GM21367 (cell line): ENCODE data around the gene SCIN.
A peak's percentile ranks its signal among the peaks of the same experiment; 100 is the strongest.
"Not testable (repeated sequence)": the region's sequence is repeated elsewhere in the genome, so short reads cannot be mapped to it uniquely, and the experiment has no call there.

Experiments used
- ATAC-seq: cut with Tn5 transposase; IDR thresholded peaks from one replicate; pipeline ENCODE4 v1.9.1; 2021; ENCODE audit not compliant: unreplicated experiment

Gene SCIN

DNA sequence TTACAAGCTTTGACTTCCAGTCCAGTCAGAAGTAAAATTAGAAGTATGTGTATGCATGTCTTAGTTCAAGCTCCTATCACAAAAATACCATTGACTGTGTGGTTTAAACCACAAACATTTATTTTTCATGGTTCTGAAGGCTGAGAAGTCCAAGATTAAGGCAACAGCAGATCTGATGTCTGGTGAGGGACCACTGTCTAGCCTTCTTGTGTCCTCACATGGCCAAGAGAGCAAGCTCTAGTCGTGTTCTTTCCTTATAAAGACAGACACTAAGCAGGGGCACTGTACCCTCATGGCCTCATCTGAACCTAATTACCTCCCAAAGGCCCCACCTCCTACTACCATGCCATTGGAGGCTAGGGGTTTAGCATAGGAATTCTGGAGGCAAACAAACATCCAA, 75.6 kb downstream of the SCIN start:
- no peak for ATAC-seq

DNA sequence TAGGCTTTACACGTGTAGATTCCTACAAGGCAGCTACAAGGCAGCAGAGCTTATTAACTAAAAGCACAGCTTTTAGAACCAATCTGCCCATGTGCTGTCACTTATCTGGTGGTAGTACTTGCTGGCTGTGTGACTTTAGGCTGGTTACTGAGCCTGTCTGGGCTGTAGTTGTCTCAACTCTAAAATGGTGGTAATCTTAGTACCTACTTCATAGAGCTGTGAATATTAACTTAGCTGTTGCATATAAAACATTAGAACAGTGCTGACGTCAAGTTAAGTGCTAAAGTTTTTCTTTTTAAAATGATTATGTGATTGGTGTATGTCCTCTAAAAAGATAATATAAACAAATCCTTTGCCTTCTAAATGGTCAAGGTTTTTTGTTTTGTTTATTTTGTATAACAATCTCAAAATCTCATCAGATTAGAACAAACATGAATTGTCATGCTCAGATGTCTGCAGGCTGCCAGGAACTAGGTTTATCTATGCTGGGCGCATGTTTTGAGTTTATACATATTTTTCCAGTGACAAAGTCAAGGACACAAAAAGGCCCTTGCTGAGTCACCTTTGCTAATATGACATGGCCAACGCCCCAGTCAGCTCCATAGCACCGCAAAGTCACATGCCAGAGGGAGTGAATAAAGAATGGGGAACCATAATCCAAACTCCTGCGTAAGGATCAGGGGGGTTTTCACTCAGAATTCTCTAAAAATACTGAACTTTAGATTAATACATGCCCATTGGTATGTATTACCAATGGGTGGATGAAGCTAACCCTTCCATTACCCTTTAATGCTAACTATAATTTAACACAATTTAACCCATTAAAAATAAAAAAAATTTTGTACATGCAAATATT, 77.1 kb downstream of the SCIN start:
- ATAC-seq: no peak

DNA sequence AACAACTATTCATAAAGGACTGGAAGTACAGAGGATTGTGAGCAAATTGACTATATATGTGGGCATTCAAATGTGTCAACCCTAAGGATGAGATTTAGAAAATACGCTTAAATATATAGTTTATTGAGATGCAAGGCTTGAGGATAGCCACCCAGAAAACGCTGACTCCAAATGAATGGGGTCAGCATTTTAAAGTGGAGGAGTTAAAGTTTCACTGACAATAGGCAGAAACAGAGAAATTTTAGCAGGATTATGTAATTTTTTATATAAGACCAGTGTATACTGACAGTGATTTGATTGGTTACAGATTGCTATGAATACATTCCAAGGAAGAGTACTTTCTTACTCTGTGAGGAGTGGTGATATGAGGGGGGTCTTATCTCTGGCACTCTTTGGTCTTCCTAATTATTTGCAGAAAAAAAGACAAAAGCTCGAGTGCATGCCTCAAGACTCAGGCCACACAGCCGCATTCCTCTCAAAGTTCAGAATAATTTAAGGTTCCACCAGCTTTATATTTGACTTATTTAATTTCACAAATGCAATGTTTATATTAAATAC, 78.3 kb downstream of the SCIN start:
- no peak for ATAC-seq

DNA sequence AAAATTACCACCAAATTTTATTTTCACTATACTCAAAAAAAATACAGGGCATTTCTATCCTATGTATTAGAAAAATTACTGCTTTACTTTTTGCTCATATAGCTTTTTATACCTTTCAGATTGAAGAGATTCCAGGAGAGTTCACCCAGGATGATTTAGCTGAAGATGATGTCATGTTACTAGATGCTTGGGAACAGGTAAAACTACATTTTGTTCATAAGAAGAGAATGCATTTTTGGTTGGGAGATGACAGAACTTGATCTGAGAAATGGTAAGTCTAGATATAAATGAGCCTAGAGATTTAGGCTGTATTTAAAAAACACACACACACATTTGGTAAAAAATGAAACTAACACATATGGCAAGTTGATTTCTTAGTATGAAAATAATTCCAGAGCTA, 78.8 kb downstream of the SCIN start:
- ATAC-seq: no peak

DNA sequence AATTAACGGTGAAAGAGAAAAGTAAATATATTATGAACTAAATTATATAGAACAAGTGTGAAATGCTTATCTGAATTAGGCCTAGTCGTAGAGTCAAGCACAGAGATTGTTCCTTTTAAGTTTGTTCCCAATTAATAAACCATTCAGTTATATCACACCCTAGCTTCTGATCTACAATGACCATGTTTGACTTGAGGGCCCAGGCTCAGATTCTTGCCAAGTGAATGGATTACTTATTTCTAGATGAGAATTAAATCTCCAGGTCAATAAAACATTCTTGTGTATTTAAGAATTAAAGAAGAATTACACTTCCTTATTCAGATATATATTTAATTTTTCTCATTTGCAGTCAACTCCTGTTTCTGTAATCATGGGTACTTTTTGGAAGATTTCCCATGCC, 79.6 kb downstream of the SCIN start:
- no peak for ATAC-seq

DNA sequence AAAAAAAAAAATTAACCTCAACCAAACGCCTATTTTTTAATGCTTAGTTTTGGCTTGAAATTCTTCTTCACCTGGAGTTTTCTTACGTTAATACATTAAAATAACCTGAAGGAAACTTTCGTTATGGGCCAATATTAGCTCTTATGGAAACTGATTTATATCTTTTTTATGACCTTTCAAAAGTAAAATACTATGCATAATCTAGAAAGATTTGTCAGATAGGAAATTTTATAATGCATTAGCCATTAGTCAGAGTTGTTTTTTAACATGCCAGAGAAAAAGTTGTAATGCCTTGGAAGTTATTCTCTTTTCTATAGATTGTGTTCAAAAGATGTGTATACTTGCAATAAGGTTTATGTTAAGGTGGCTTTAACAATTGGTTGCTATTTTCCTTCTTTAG, 82.6 kb downstream of the SCIN start:
- ATAC-seq: no peak

DNA sequence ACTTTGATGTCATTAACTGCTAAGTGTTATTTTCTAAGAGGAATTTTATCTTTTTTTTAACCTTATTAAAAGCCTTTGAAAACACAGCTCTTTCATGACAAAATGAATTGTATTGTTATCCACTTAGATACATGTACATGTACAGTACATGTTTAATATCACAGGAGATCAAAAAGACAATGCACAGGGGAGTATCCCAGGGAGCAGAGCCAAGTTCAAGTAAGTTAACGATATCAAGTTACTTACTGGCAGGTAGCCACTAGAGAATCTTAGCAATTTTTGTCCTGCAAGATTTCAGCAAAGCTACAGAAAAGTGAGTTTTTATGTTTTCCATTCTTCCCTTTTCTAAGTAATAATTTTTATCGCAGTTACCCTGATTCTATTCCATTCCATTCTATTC, 83.0 kb downstream of the SCIN start:
- ATAC-seq: no peak

DNA sequence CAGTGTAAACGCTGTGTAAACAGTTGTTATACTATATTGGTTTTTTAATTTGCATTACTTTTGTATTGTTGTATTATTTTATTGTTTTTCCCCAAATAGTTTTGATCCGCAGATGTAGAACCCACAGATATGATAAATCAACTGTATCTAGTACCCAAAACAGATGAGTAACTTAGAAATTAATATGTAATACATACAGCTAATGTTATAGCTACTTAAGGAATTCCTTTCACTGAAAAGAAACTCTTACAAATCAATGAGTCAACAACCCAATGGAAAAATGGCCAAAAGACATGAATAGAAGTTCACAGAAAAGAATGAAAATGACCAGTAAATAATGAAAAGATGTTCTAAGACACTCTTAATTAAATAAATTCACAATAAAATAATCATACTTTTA, 84.6 kb downstream of the SCIN start:
- ATAC-seq: no peak

DNA sequence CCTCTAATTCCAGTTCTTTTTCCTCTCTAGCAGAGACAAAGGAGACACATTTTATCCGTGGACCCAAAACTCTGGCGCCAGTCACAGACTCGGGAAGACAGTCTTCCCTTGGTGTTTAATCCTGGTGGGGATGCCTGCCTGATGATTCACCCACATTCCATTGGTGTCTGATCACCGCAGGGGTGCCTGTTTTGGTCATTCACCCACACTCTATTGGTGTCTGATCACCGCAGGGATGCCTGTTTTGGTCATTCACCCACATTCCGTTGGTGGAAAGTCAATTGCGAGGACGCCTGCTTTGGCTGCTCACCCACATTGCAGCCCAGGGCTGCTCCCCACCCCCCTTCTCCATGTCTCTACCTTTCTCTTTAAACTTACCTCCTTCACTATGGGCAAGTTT, 89.9 kb downstream of the SCIN start:
- not testable (repeated sequence) for ATAC-seq

DNA sequence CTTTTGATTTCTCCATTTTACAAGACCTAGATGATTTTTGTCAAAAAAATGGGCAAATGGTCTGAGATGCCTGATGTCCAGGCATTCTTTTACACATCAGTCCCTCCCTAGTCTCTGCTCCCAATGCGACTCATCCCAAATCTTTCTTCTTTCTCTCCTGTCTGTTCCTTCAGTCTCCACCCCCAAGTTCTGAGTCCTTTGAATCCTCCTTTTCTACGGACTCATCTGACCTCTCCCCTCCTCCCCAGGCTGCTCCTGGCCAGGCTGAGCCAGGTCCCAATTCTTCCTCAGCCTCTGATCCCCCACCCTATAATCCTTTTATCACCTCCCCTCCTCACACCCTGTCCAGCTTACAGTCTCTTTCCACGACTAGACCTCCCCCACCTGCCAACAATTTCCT, 90.5 kb downstream of the SCIN start:
- ATAC-seq: not testable (repeated sequence)

DNA sequence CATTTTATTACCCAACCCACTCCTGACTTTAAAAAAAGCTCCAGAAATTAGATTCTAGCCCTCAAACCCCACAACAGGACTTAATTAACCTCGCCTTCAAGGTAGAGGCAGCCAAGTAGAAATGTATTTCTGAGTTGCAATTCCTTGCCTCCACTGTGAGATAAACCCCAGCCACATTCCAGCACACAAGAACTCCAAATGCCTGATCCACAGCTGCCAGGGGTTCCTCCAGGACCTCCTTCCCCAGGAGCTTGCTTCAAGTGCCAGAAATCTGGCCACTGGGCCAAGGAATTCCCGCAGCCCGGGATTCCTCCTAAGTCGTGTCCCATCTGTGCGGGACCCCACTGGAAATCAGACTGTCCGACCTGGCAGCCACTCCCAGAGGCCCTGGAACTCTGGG, 91.1 kb downstream of the SCIN start:
- ATAC-seq: no peak

DNA sequence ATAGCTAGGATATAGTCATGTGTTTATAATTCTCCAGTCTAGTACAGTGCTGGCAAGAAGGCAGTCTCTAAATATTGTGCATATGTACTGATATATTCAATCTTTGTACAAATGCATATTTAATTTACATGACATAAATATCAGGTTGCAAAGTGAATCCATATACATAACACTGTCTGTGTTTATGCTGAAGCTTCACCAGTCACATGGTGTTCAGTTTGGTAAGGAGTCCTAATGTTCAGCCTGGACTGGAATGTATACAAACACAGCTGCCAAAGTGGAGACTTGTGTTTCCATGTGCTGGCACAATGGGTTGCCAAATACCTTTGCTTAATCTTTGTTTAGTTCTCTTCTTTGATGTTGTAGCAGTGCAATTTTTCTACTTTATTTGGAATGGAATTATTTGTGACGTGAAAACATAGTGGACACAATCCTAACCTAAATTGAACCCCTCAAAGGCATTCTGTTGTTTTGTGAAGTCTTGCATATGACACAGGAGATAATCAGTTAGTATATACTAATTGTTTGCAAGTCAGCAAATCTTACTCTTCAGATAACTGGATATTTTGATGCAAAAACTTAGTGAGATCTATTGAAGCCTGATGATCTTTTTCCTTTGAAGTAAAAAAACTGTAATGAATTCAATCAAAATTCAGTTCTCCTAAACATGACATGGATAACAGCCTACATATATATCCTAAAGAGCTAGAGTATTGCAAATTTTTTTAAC, 99.6 kb downstream of the SCIN start:
- ATAC-seq: no peak

DNA sequence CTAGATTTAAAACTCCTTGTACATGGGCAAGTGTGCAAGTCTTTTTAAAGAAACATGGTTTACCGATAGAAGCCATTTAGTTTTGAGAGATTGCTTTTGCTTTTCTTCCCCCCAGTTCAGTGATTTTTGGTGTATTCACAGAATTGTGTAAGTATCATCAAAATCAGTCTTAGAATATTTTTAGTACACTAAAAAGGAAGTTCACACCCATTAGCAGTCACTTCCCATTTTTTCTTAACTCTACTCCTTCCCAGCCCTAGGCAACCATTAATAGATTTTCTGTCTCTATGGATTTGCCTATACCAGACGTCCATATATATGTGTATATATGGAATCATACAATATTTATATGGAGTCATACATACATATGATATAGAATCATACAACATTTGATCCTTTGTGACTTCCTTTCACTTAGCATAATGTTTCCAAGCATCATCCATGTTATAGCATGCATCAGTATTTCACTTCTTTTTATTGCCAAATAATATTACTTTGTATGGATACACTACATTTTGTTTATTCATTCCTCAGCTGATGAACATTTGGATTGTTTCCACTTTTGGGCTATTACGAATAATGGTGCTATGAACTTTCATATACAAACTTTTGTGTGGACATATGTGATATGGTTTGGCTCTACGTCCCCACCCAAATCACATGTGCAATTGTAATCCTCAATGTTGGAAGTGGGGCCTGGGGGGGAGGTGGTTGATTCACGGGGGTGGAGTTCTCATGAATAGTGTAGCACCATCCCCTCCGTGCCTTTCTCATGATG, 100.4 kb downstream of the SCIN start:
- ATAC-seq: no peak

DNA sequence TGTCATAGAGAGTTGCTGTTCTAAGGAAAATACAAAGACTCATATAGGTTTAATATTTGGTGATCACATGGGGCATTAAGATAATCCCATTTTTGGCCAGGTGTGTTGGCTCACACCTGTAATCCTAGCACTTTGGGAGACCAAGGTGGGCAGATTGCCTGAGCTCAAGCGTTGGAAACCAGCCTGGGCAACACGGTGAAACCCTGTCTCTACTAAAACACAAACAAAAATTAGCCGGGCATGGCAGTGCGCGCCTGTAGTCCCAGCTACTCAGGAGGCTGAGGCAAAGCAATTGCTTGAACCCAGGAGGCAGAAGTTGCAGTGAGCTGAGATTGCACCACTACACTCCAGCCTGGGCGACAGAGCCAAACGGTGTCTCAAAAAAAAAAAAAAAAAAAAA, 102.9 kb downstream of the SCIN start:
- not testable (repeated sequence) for ATAC-seq

DNA sequence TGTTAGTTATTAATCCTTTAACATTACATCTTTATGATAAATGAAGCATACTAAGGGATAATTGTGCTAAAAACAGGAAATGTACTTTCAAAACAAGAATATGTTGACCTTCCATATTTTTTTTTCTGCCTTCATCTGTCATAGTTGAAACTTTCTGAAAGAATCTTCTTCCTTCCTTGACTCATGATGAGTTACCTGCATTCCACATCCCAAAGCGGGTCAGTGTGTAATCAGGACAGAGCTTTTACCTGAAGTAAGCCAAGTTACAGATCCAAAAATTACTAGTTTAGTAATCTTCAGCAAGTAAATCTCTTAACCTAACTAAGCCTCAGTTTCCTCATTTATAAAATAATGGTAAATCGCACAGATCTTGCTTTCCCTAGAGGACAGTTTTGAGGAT, 103.5 kb downstream of the SCIN start:
- no peak for ATAC-seq

DNA sequence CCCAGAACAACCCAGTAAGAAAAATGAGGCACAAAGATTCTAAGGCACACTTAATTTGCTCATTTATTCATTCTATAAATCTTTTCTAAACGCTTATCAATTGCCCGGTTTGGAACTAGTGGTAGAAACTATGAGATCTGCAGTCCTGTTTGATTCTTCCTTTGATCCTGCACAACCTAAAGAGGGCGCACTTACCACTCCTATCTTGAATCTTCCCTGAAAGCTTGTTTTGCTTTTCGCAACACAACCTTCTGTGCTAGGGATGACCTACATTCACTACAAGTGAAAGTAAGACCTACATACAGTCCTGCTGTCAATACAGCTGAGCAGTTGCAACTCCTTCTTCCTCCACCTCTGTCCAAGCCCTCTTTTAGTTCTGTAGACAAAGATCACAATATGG, 104.3 kb downstream of the SCIN start:
- peak; percentile 91 for ATAC-seq

DNA sequence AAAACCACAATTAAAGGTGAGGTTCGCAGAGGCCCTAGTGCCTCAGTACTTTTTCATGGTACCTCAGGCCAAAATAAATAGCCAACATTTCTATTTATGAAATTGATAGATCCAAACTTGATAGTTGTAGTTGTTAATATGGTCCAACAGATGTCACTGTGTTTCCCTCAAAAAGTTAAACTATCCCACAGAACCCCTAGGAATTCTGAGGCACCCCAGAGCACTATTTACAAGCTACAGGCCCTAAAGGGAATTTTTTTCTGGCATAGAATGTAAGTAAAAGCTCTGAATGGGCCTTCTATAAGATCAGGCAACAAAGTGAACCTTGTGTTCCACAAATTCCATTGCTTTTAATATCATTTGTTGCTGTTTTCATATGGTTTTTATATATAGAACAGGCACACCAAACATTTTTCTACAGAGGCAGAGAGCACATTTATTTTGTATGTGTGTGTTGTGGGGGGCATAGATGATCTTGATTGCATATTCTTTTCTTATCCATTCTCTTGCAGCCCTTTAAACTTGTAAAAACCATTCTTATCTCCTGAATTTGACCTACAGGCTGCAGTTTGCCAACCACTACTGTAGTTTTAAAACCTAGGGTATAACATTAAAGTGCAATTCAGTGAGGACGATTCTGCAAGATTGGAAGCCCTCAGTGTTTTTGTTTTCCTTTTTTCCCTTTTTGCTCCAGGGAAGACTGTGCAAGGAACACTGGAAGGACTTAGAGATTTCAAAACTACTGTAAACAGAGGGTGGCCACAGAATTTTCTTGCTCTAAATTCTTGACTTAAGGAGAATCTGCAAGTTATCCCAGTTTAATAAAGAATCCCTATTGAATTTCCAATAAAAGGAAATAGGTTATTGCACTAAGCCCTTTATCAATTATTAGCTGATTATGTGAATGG, 113.4 kb downstream of the SCIN start:
- ATAC-seq: no peak

DNA sequence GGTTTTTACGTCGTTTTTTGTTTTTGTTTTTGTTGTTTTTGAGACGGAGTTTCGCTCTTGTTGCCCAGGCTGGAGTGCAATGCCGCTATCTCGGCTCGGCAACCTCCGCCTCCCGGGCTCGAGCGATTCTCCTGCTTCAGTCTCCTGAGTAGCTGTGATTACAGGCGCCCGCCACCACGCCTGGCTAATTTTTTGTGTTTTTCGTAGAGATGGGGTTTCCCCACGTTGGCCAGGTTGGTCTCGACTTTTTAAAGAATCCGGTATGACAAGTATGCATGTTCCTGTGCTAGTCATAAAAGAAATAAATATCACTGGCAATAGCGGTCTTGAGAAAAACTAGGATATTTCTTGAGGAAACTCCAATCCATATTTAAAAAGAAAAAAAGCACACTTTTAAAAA, 114.2 kb downstream of the SCIN start:
- ATAC-seq: no peak

DNA sequence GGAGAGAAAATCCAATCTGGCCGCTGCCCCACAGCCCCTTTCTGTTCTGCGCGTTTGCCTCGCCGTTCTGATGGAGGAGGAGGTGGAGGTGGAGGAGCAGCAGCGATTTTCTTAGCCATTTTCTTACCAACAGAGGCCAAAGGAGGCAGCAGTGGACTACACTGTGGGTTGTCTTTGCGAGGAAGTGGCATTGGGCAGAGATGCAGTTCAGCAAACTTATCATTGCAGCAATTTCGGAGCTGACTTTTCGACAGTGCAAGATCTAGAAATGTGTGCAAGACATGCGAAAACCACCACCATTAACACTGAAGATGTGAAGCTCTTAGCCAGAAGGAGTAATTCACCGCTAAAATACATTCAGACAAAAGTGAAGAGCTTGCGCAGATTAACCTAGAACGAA, 115.0 kb downstream of the SCIN start:
- ATAC-seq: no peak

DNA sequence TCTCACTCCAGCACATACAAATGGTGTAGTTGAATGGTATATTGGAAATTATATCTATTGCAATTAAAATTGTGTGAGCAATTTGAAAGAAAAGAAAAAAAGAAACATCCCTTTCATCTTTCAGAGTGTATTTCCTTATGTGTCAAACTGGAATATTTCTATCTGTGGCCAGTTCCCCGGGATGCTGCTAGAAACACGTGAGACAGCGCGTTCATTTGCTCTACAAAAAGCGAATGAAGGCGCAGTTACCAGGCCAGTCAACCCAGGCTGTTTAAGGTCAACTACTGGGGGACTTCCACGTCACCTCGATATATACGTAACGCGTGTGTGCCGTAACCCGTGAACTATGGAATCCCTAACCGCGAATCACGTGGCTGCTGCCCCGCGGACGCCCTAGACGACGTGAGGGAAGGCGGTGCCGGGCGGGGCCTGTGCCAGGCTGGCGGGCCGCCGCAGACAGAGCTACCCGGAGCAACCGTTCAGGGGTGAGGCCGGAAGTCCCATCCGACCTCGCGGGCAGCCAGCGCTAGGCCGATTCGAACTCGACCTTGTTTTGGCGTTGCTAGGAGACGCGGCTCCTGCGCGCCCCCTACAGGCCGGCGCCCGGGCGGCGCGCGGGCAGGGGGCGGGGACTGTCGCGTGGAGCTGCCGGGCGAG, 115.8 kb downstream of the SCIN start:
- peak; percentile 83 for ATAC-seq
